B cell (primary cell): Measurements from ENCODE around the gene CNTNAP2. TPM values are rescaled to one million over a fixed set of nuclear protein-coding genes. Genes with fewer than 3 reads are reported as not detected.

Experiments
- ATAC-seq: fragments of 200-7000 bp; cut with Tn5 transposase; one replicate; pipeline ENCODE4 v1.10.0; 2021; ENCODE audit warnings: low read depth, mild to moderate bottlenecking, moderate number of reproducible peaks, moderate library complexity
- CTCF ChIA-PET: fragments of 350-600 bp; sonication (Branson Sonifier 250); formaldehyde crosslinking; loops from one replicate; lab custom pipeline; 2021; ENCODE audit warnings: antibody characterized with exemption, inconsistent platforms; lab: Charles Lee
- POLR2A ChIA-PET: fragments of 350-600 bp; sonication (Branson Sonifier 250); formaldehyde crosslinking; loops from one replicate; lab custom pipeline; 2021; ENCODE audit warnings: antibody characterized with exemption; lab: Charles Lee
- DNase-seq: peaks from one replicate; pipeline ENCODE4 v3.0.0; 2013
- H2AFZ ChIP-seq: 2 replicates; pipeline ENCODE4 v1.6.1; 2012; ENCODE audit warnings: mild to moderate bottlenecking, low read depth, low read length; ENCODE audit not compliant: insufficient read depth, poor library complexity, severe bottlenecking
- H3K27ac ChIP-seq, 2 donors: 1 replicate in 1 of 2; 2 replicates in 1 of 2; pipeline ENCODE4 v1.5.1; 2012 to 2013; ENCODE audit warnings: low read length in 2 of 2, mild to moderate bottlenecking in 2 of 2, moderate library complexity in 1 of 2
- H3K27me3 ChIP-seq, 4 experiments: fragments of 200-600 bp in 1 of 4; sonication (generic) in 1 of 4; replicated peaks in 1 of 4; 1 replicate in 2 of 4; 2 replicates in 2 of 4; pipeline versions ENCODE4 v1.6.1 to v1.7.0; 2013 to 2016; ENCODE audit warnings: low read length in 3 of 4, mild to moderate bottlenecking in 2 of 4, mixed read lengths in 1 of 4, moderate library complexity in 1 of 4; ENCODE audit not compliant: insufficient read depth in 4 of 4, control insufficient read depth in 3 of 4; ENCODE audit errors: control extremely low read depth in 1 of 4
- H3K36me3 ChIP-seq, 2 experiments: replicated peaks in 1 of 2; 1 replicate in 1 of 2; 2 replicates in 1 of 2; pipeline versions ENCODE4 v1.6.1 to v1.7.1; 2013; ENCODE audit warnings: low read length in 1 of 2; ENCODE audit not compliant: insufficient read depth in 2 of 2, control insufficient read depth in 1 of 2; ENCODE audit errors: control extremely low read depth in 1 of 2, extremely low read depth in 1 of 2
- H3K4me1 ChIP-seq, 2 donors: fragments of 200-600 bp in 1 of 2; sonication (generic) in 1 of 2; 1 replicate in 1 of 2; 2 replicates in 1 of 2; pipeline versions ENCODE4 v1.5.1 to v1.6.1; 2013 to 2017; ENCODE audit warnings: low read length in 2 of 2; ENCODE audit not compliant: control insufficient read depth in 2 of 2, insufficient read depth in 2 of 2
- H3K4me2 ChIP-seq: replicated peaks from 2 replicates; pipeline ENCODE3; 2012; ENCODE audit warnings: mild to moderate bottlenecking, low read depth, low read length; ENCODE audit not compliant: poor library complexity, severe bottlenecking
- H3K4me3 ChIP-seq, 5 experiments: fragments of 200-600 bp in 1 of 5; sonication (generic) in 1 of 5; 1 replicate in 3 of 5; 2 replicates in 2 of 5; pipeline versions ENCODE4 v1.5.1 to v1.7.0; 2011 to 2016; ENCODE audit warnings: low read length in 4 of 5, mild to moderate bottlenecking in 4 of 5, low read depth in 2 of 5, control low read depth in 1 of 5, moderate library complexity in 1 of 5; ENCODE audit not compliant: insufficient read depth in 1 of 5; ENCODE audit errors: control extremely low read depth in 1 of 5, extremely low read depth in 1 of 5
- H3K79me2 ChIP-seq: fragments of 200-600 bp; sonication (generic); one replicate; pipeline ENCODE4 v1.6.0; 2016; ENCODE audit warnings: low read length; ENCODE audit not compliant: control insufficient read depth, insufficient read depth
- H3K9ac ChIP-seq: fragments of 200-600 bp; sonication (generic); 2 replicates; pipeline ENCODE4 v1.6.1; 2017; ENCODE audit warnings: mild to moderate bottlenecking, low read length, moderate library complexity
- H3K9me3 ChIP-seq, 3 donors: one replicate each; pipeline versions ENCODE4 v1.6.1 to v1.7.1; 2013; ENCODE audit warnings: low read length in 2 of 3; ENCODE audit not compliant: control insufficient read depth in 2 of 3, insufficient read depth in 1 of 3; ENCODE audit errors: control extremely low read depth in 1 of 3
- H4K20me1 ChIP-seq: 2 replicates; pipeline ENCODE4 v1.6.0; 2012; ENCODE audit warnings: mild to moderate bottlenecking, low read length; ENCODE audit not compliant: insufficient read depth, control insufficient read depth, poor library complexity, severe bottlenecking
- H3K27ac Mint-ChIP-seq: one replicate; pipeline ENCODE4 v1.8.0; 2021; ENCODE audit warnings: mixed read lengths
- H3K27me3 Mint-ChIP-seq: one replicate; pipeline ENCODE4 v1.8.0; 2021; ENCODE audit warnings: mixed read lengths
- H3K4me1 Mint-ChIP-seq: one replicate; pipeline ENCODE4 v1.8.0; 2021; ENCODE audit warnings: mixed read lengths
- H3K4me3 Mint-ChIP-seq: one replicate; pipeline ENCODE4 v1.8.0; 2021; ENCODE audit warnings: mixed read lengths
- H3K9me3 Mint-ChIP-seq: one replicate; pipeline ENCODE4 v1.8.0; 2022; ENCODE audit warnings: mixed read lengths; ENCODE audit not compliant: insufficient read depth
- EZH2 ChIP-seq: IDR thresholded peaks from 2 replicates; pipeline ENCODE4 v1.6.1; 2012; ENCODE audit warnings: borderline replicate concordance, low read depth, mild to moderate bottlenecking, moderate library complexity, low read length; ENCODE audit not compliant: insufficient read depth, poor library complexity, severe bottlenecking
- WGBS: methylation state at CpG from one replicate; pipeline ENCODE4 v1.1.5; 2013; ENCODE audit warnings: missing lambda C conversion rate; ENCODE audit not compliant: insufficient coverage; 5-methylcytosine and 5-hydroxymethylcytosine counted together
- intact Hi-C: fragments of 100-400 bp; cut with micrococcal nuclease; formaldehyde crosslinking; loops from one replicate; pipeline ENCODE4 v1.10.0; 2022
- polyA plus RNA-seq: library from polyadenylated mRNA; depleted of rRNA; stranded (reverse); fragments of >200 nt; gene quantifications from 2 replicates; pipeline ENCODE4 v1.2.3, GENCODE V29; 2012
- total RNA-seq, 2 donors: library from RNA; stranded (reverse); fragments of 120-200 nt in 1 of 2; gene quantifications; 1 replicate in 1 of 2; 2 replicates in 1 of 2; pipeline versions ENCODE4 v1.2.3 to v1.2.4, GENCODE V29; 2013 to 2022
- TF ChIP-seq, protein P1 (sequence below): fragments of 200-600 bp; IDR thresholded peaks from one replicate; pipeline ENCODE4 v1.8.0; 2022; ENCODE audit warnings: antibody characterized with exemption, mild to moderate bottlenecking

Gene CNTNAP2
- total and polyA plus RNA-seq, 2 donors (not counting 1 experiment from before 2014, with no cell fraction given), result 7.4 to 16.6 TPM

DNA sequence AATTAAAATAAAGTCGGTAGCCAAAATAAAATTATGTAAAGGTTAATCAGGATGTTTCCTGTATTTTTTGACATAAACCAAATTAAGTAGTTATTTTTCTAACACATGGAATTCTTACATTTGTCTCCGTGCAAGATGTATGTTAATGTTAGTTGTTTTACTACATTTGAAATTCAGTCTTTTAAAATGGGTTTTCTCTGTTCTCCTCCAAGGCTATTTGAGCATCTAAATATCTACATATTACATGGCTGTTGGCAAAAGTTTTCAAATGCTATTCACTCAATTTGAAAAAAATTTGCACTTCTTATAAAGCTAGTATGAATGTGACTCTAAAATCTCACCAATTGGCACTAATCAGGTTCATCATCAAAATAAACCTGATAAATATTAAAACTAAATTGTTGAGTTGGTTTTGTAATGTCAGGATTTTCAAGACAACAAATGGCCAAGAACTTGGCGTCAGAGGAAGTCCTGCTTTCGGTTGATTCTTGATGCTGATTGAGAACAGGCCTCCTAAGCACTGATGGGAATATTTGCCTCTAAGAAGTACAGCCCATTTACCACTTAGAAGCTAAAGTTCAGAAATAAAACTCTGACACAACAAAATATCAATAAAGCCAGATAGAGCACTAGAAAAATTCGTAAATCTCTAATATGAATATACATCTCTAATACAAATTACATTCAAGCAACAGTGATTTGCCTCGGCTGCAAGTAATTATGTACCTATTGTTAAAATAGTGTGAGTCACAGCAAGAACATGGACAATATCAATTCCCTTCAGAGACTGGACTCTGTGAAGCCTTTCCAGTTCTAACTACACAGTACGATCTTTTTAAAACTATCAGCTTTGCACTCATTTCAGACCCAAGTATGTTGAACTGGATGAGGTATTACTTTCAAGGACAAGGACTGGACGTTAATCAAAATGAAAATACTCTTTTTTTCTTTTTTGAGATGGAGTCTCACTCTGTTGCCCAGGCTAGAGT, 1740.8 kb downstream of the CNTNAP2 start:
- WGBS, result no CpG with 5 or more reads among the region's 8 CpGs
- CTCF ChIA-PET, result no interaction called here

DNA sequence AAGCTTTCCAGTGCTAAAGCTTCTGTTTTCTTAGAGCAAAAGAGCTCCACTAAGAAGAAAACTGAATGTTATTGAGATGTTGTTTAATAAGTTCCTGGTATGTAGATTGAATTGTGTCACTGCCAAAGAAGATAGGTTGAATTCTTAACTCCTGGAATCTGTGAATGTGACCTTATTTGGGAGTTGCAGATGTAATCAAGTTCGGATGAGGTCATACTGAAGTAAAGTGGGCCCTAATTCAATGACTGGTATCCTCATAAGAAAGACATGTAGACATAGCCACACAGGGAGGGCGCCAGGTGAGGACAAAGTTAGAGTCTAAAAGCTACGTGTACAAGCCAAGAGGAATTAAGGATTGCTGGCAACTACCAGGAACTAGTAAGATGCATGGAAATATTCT, 1741.8 kb downstream of the CNTNAP2 start:
- no peak for ATAC-seq
- no peak overlapping the region for H2AFZ ChIP-seq
- no peaks in the 10 kb centered on the region for H3K79me2 ChIP-seq
- no peaks in the 10 kb centered on the region for H4K20me1 ChIP-seq
- no peak overlapping the region for H3K4me2 ChIP-seq
- TF ChIP-seq EZH2, result no peak
- TF ChIP-seq, protein P1, sequence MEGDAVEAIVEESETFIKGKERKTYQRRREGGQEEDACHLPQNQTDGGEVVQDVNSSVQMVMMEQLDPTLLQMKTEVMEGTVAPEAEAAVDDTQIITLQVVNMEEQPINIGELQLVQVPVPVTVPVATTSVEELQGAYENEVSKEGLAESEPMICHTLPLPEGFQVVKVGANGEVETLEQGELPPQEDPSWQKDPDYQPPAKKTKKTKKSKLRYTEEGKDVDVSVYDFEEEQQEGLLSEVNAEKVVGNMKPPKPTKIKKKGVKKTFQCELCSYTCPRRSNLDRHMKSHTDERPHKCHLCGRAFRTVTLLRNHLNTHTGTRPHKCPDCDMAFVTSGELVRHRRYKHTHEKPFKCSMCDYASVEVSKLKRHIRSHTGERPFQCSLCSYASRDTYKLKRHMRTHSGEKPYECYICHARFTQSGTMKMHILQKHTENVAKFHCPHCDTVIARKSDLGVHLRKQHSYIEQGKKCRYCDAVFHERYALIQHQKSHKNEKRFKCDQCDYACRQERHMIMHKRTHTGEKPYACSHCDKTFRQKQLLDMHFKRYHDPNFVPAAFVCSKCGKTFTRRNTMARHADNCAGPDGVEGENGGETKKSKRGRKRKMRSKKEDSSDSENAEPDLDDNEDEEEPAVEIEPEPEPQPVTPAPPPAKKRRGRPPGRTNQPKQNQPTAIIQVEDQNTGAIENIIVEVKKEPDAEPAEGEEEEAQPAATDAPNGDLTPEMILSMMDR, result no peak
- Mint-ChIP-seq H3K27me3 (no peaks in the 10 kb centered on the region), H3K27ac (no peak overlapping the region), H3K4me1 (no peaks in the 10 kb centered on the region), H3K9me3 (peaks cover 2% of the 10 kb centered on the region), H3K4me3 (no peak overlapping the region)
- intact Hi-C loops, result no loop called here
- no peak overlapping the region for H3K4me3 ChIP-seq
- 100% methylated on average over 1 of the region's 3 CpGs for WGBS
- H3K9me3 ChIP-seq, result peaks cover 0 to 3% (median 0%) of the 10 kb centered on the region in 3 donors
- no peak overlapping the region for H3K9ac ChIP-seq
- ChIA-PET POLR2A (no interaction called here), CTCF (no interaction called here)
- no peaks in the 10 kb centered on the region for H3K27me3 ChIP-seq
- DNase-seq, result no peak
- no peaks in the 10 kb centered on the region for H3K36me3 ChIP-seq
- no peak overlapping the region for H3K27ac ChIP-seq
- H3K4me1 ChIP-seq, result no peaks in the 10 kb centered on the region

More for the DNA sequence above, 1740.8 kb downstream of the CNTNAP2 start:
- Histone ChIP-seq H3K9me3 (peaks cover 0 to 3% (median 0%) of the 10 kb centered on the region in 3 donors), H3K9ac (no peak overlapping the region), H3K4me2 (no peak overlapping the region), H3K36me3 (no peaks in the 10 kb centered on the region), H3K27me3 (no peaks in the 10 kb centered on the region), H2AFZ (no peak overlapping the region), H3K4me1 (no peaks in the 10 kb centered on the region), H3K27ac (no peak overlapping the region), H3K79me2 (no peaks in the 10 kb centered on the region), H4K20me1 (no peaks in the 10 kb centered on the region), H3K4me3 (no peak overlapping the region)
- intact Hi-C loops, result no loop called here
- peaks cover 2% of the 10 kb centered on the region for H3K9me3 Mint-ChIP-seq
- H3K4me1 Mint-ChIP-seq, result no peaks in the 10 kb centered on the region
- DNase-seq (no peak), ATAC-seq (no peak)
- TF ChIP-seq, protein P1, result no peak
- no peak for TF ChIP-seq EZH2
- H3K27me3 Mint-ChIP-seq, result no peaks in the 10 kb centered on the region
- no peak overlapping the region for H3K27ac Mint-ChIP-seq
- H3K4me3 Mint-ChIP-seq, result no peak overlapping the region
- POLR2A ChIA-PET, result no interaction called here
